Ramos (cell line): ENCODE data around the gene MRPL23.

Experiments
- in situ Hi-C: fragments of 300-500 bp; cut with MboI; formaldehyde crosslinking; loops from one replicate; pipeline ENCODE4 v1.14.3; 2022; ENCODE audit warnings: low sequenced_read_pairs; ENCODE audit not compliant: unreplicated experiment

MRPL23 gene

GRCh38 chr11:1988174-1988573, 41.0 kb downstream of the MRPL23 start:
- in situ Hi-C loops: no loop called here

- in situ Hi-C loops: no loop called here
Measured at GRCh38 chr11:1988667-1989317, 41.7 kb downstream of the MRPL23 start.

- in situ Hi-C loops: no loop called here
Measured at GRCh38 chr11:1989953-1990352, 42.8 kb downstream of the MRPL23 start.

- in situ Hi-C loops: no loop called here
Measured at GRCh38 chr11:1990872-1991578, 43.9 kb downstream of the MRPL23 start.

GRCh38 chr11:1992111-1992510, 45.0 kb downstream of the MRPL23 start:
- in situ Hi-C loops: no loop called here

- in situ Hi-C loops: no loop called here
Measured at GRCh38 chr11:1994121-1994520, 47.0 kb downstream of the MRPL23 start.

- in situ Hi-C loops: no loop called here
Measured at GRCh38 chr11:1997755-1998154, 50.6 kb downstream of the MRPL23 start, which contains the start of gene H19. Gene H19 (minus strand): TSS chr11:1997842.

- in situ Hi-C loops: no loop called here
Measured at GRCh38 chr11:1998290-1998689, 51.2 kb downstream of the MRPL23 start.

- in situ Hi-C loops: no loop called here
Measured at GRCh38 chr11:1998861-1999260, 51.7 kb downstream of the MRPL23 start.

- in situ Hi-C loops: no loop called here
Measured at GRCh38 chr11:2002042-2002776, 55.1 kb downstream of the MRPL23 start.

GRCh38 chr11:2002807-2003206, 55.7 kb downstream of the MRPL23 start:
- in situ Hi-C loops: no loop called here

- in situ Hi-C loops: no loop called here
Measured at GRCh38 chr11:2004466-2004865, 57.3 kb downstream of the MRPL23 start.
